Measurements from ENCODE around the gene TCP11L2.

DNA sequence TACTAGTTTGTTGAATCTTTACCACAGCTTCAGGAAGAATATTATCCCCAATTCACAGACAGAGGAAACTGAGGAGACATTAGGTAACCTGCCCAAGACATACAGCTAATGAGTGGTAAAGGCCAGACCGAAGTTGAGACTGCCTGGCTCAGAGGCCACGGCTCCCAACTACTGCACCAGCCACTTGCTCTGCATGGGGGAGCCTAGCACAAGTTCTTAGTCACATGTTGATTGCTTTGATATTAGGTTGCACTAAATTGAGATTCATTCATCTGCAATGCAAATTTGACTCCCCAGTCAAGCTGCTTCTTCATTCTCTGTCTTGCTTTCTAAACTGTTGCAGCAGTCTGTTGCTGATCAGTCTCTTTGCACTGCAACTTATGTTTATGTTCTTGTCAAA lies 29.1 kb downstream of the TCP11L2 start:
- TF ChIP-seq, protein P1, sequence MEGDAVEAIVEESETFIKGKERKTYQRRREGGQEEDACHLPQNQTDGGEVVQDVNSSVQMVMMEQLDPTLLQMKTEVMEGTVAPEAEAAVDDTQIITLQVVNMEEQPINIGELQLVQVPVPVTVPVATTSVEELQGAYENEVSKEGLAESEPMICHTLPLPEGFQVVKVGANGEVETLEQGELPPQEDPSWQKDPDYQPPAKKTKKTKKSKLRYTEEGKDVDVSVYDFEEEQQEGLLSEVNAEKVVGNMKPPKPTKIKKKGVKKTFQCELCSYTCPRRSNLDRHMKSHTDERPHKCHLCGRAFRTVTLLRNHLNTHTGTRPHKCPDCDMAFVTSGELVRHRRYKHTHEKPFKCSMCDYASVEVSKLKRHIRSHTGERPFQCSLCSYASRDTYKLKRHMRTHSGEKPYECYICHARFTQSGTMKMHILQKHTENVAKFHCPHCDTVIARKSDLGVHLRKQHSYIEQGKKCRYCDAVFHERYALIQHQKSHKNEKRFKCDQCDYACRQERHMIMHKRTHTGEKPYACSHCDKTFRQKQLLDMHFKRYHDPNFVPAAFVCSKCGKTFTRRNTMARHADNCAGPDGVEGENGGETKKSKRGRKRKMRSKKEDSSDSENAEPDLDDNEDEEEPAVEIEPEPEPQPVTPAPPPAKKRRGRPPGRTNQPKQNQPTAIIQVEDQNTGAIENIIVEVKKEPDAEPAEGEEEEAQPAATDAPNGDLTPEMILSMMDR (IDR thresholded peaks at IDR 0.05): no peak
- TF ChIP-seq ZFX (IDR thresholded peaks at IDR 0.05; ENCODE audit: borderline replicate concordance): no peak
